Testis (tissue), 3 donors: ENCODE measurements around the gene UGT1A4. TPM values are rescaled to one million over a fixed set of nuclear protein-coding genes. Genes with fewer than 3 reads are reported as not detected.
A peak's percentile ranks its signal among the peaks of the same experiment; 100 is the strongest.

Experiments used
- DNase-seq: peaks from one replicate; pipeline ENCODE4 v3.0.0-alpha.2; 2019
- H3K27ac ChIP-seq, 2 donors: fragments of 200-600 bp; sonication (generic); one replicate each; pipeline ENCODE4 v1.5.1; 2019
- H3K27me3 ChIP-seq: fragments of 200-600 bp; sonication (generic); one replicate; pipeline ENCODE4 v1.5.1; 2019
- H3K36me3 ChIP-seq: fragments of 200-600 bp; sonication (generic); one replicate; pipeline ENCODE4 v1.5.1; 2017; ENCODE audit warnings: low read depth; ENCODE audit errors: missing control alignments
- H3K4me1 ChIP-seq: fragments of 200-600 bp; sonication (generic); one replicate; pipeline ENCODE4 v1.5.1; 2019
- H3K4me3 ChIP-seq, 2 donors: fragments of 200-600 bp; sonication (generic); one replicate each; pipeline ENCODE4 v1.5.1; 2017 to 2019
- H3K9me3 ChIP-seq: fragments of 200-600 bp; sonication (generic); one replicate; pipeline ENCODE4 v1.5.1; 2017
- POLR2A ChIP-seq: fragments of 450-650 bp; IDR thresholded peaks from one replicate; pipeline ENCODE4 v1.6.1; 2017; ENCODE audit warnings: antibody characterized with exemption, mild to moderate bottlenecking, moderate library complexity
- WGBS, 2 donors: methylation state at CpG; one replicate each; pipeline ENCODE4 v1.1.5; 2018; 5-methylcytosine and 5-hydroxymethylcytosine counted together
- intact Hi-C: fragments of 100-400 bp; cut with DNase I; formaldehyde crosslinking; loops from one replicate; pipeline ENCODE4 v1.15.1; 2023; ENCODE audit warnings: low total_unique reads
- polyA plus RNA-seq: library from polyadenylated mRNA; stranded (reverse); fragments of 350-450 nt; fragmentation: Illumina TruSeq; extraction: RNeasy Lipid Tissue Mini Kit (QIAGEN cat#74804); gene quantifications from one replicate; pipeline ENCODE4 v1.2.3, GENCODE V29; 2014; ENCODE audit warnings: low read depth, low replicate concordance; ENCODE audit not compliant: insufficient read depth
- total RNA-seq, 2 donors: library from RNA; depleted of rRNA; stranded (reverse); fragments of >200 nt; gene quantifications; one replicate each; pipeline ENCODE4 v1.2.3, GENCODE V29; 2016
- TF ChIP-seq, protein P1 (sequence below), 3 experiments: fragments of 450-650 bp in 2 of 3; fragments of 200-600 bp in 1 of 3; sonication (generic) in 1 of 3; IDR thresholded peaks; one replicate each; pipeline ENCODE4 v1.5.1; 2016 to 2019; ENCODE audit warnings: antibody characterized with exemption in 3 of 3, mild to moderate bottlenecking in 2 of 3, moderate library complexity in 1 of 3

Gene UGT1A4
- total and polyA plus RNA-seq, 3 donors from 2014 or later = 0.25 TPM; not detected in 2

DNA sequence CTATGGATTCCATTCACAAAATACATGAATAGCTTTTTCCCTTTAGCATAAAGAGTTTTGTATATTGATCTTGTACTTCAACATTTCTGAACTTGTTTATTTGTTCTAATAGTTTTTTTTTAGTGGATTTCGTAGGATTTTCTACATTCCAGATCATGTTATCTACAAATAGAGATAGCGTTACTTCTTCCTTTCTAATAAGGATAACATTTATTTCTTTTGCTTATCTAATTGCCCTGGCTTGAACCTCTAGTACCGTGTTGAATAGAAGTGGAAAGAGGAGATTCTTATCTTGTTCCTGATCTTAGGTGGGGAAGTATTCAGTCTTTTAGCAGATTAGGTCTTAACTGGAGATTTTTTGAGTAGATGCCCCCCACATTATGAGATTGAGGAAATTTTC, 16.3 kb upstream of the UGT1A4 start:
- H3K27me3 ChIP-seq = no peaks in the 10 kb centered on the region
- H3K36me3 ChIP-seq = no peaks in the 10 kb centered on the region
- H3K4me1 ChIP-seq = peaks cover 5% of the 10 kb centered on the region
- no peak for DNase-seq
- intact Hi-C loops = no loop called here
- WGBS, 2 donors = 49 to 56% methylated on average over 3 of the region's 3 CpGs
- H3K27ac ChIP-seq = no peak overlapping the region
- TF ChIP-seq POLR2A = no peak
- TF ChIP-seq, protein P1, sequence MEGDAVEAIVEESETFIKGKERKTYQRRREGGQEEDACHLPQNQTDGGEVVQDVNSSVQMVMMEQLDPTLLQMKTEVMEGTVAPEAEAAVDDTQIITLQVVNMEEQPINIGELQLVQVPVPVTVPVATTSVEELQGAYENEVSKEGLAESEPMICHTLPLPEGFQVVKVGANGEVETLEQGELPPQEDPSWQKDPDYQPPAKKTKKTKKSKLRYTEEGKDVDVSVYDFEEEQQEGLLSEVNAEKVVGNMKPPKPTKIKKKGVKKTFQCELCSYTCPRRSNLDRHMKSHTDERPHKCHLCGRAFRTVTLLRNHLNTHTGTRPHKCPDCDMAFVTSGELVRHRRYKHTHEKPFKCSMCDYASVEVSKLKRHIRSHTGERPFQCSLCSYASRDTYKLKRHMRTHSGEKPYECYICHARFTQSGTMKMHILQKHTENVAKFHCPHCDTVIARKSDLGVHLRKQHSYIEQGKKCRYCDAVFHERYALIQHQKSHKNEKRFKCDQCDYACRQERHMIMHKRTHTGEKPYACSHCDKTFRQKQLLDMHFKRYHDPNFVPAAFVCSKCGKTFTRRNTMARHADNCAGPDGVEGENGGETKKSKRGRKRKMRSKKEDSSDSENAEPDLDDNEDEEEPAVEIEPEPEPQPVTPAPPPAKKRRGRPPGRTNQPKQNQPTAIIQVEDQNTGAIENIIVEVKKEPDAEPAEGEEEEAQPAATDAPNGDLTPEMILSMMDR (IDR thresholded peaks at IDR 0.05) = no peak
- no peak overlapping the region for H3K4me3 ChIP-seq
- no peaks in the 10 kb centered on the region for H3K9me3 ChIP-seq

DNA sequence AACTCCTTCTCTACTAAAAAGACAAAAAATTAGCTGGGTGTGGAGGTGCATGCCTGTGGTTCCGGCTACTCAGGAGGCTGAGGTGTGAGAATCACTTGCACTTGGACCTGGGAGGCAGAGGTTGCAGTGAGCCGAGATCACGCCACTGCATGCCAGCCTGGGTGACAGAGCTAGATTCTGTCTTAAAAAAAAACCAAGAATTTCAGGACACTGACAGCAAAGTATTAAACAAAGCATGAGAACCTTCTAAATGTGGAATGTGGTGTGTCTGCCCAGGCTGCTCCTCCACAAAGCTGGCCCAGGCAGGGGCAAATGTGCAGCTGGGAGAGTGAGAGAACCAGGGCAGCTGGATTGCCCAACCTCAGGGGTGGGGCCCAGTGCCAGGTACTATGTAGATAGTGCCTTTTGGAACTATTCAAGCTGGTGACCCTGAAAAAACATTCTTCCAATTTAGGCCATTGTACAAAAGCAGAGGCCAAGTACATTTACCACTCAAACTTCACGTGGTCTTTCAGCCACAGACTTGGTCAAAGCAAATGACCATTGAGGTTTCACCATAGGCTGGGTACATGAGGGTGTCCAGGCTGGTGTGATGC, 12.5 kb upstream of the UGT1A4 start:
- DNase-seq = no peak

DNA sequence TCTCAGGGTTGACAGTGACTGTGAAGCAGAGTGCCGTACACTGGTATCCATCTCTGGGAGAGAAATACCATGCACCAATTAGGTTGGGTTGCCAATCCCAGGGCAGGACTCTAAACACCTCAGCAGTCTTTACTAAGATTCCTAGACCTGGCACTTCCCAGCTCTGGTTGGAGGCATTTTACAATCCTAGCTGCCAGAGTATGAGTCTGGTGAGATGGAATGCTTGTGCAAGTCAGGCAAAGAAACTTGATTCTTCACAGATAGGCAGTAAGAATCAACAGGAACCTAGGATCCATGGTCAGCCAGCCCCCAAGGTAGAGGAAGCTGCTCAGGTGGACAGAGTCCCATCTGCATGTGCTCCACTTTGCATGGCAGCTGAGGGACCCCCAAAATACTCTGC, 11.8 kb upstream of the UGT1A4 start:
- Histone ChIP-seq H3K4me3 (no peak overlapping the region), H3K27ac (no peak overlapping the region), H3K36me3 (no peaks in the 10 kb centered on the region), H3K4me1 (no peaks in the 10 kb centered on the region), H3K9me3 (no peaks in the 10 kb centered on the region), H3K27me3 (no peaks in the 10 kb centered on the region)
- DNase-seq = no peak
- intact Hi-C loops = no loop called here
- WGBS, 2 donors = 20 to 59% methylated on average over 1 of the region's 1 CpG
- TF ChIP-seq, protein P1 (IDR thresholded peaks at IDR 0.05) = no peak
- TF ChIP-seq POLR2A = no peak

More for the DNA sequence above, 12.5 kb upstream of the UGT1A4 start:
- intact Hi-C loops = no loop called here
- TF ChIP-seq, protein P1 (IDR thresholded peaks at IDR 0.05) = no peak
- TF ChIP-seq POLR2A = no peak
- Histone ChIP-seq H3K9me3 (no peaks in the 10 kb centered on the region), H3K4me1 (no peaks in the 10 kb centered on the region), H3K27me3 (no peaks in the 10 kb centered on the region), H3K27ac (no peak overlapping the region), H3K4me3 (no peak overlapping the region), H3K36me3 (no peaks in the 10 kb centered on the region)
- 69 to 77% methylated on average over 4 of the region's 4 CpGs for WGBS, 2 donors

DNA sequence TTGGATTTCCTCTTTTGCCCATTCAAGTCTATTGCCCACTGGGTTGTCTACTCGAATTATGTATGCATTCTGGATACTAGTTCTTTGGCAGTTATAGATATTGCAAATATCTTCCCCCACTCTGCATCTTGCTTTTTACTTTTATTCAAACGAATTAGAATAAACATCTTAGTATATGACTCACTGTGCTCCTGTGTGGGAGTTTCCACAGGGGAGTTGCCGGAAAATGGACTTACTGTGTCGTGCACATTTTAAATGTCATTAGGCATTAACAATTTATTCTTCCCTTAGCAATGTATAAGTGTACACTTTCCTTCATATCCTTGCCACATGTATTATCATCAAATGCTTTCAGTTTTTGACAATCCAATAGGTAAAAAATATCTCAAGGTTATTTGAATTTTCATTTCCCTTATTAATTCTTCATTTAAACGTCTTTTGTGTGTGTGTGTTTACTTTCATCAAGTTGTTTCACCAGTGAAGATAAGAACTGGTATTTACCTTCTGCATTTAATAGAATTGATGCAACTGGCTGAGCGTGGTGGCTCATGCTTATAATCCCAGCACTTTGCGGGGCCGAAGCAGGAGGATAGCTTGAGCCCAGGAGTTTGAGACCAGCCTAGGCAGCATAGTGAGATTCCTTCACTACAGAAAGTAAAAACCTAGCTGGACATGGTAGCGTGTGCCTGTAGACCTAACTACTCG, 10.4 kb upstream of the UGT1A4 start:
- WGBS, 2 donors = 57 to 58% methylated on average over 10 of the region's 10 CpGs
- Histone ChIP-seq H3K36me3 (no peaks in the 10 kb centered on the region), H3K4me3 (no peak overlapping the region), H3K9me3 (no peaks in the 10 kb centered on the region), H3K27me3 (no peaks in the 10 kb centered on the region), H3K27ac (no peak overlapping the region), H3K4me1 (no peaks in the 10 kb centered on the region)
- TF ChIP-seq, protein P1 (IDR thresholded peaks at IDR 0.05) = no peak
- TF ChIP-seq POLR2A = no peak
- no peak for DNase-seq
- intact Hi-C loops = no loop called here

DNA sequence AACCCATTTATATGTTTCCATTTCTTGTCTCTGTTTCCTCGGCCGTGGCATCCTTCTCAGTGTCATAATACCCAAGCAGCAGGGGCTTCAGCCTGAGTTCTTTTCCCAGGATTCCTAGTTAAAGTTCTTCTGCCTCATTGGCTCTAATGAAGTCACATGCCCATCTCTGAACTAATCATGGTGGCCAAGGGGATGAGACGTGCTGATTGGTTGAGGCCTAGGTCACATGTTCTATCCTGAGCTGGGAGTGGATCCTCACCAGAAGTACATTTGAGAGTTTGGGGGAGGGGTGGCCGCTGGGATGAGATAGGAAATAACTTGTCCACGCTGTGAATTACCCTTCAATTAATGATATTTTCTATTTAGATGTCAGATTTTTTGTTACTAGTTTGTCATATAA, 9.6 kb upstream of the UGT1A4 start:
- H3K27ac ChIP-seq = no peak overlapping the region
- no peak overlapping the region for H3K4me3 ChIP-seq
- H3K4me1 ChIP-seq = no peaks in the 10 kb centered on the region
- TF ChIP-seq POLR2A = no peak
- TF ChIP-seq, protein P1 (IDR thresholded peaks at IDR 0.05) = no peak
- WGBS, 2 donors = 69 to 71% methylated on average over 5 of the region's 5 CpGs
- DNase-seq = peak; percentile 73
- H3K36me3 ChIP-seq = no peaks in the 10 kb centered on the region
- no peaks in the 10 kb centered on the region for H3K27me3 ChIP-seq
- H3K9me3 ChIP-seq = no peaks in the 10 kb centered on the region
- intact Hi-C loops = no loop called here
